Keratinocyte (primary cell): ENCODE measurements around the gene KMT5C. TPM values are rescaled to one million over a fixed set of nuclear protein-coding genes. Genes with fewer than 3 reads are reported as not detected.

Experiments used
- DNase-seq: peaks from one replicate; pipeline ENCODE4 v3.0.0-alpha.2; 2011; ENCODE audit warnings: low read depth, missing footprints, low spot score
- FAIRE-seq: peaks from 2 replicates; lab custom pipeline; 2011; peaks lifted over from hg19 to GRCh38; lab: Jason Lieb, UNC
- H2AFZ ChIP-seq: 2 replicates; pipeline ENCODE4 v1.6.0; 2012; ENCODE audit warnings: low read length, control low read depth, inconsistent platforms; ENCODE audit not compliant: control insufficient read depth
- H3K27ac ChIP-seq: 2 replicates; pipeline ENCODE4 v1.5.1; 2011; ENCODE audit warnings: low read length; ENCODE audit not compliant: control insufficient read depth, insufficient read depth
- H3K27me3 ChIP-seq: 3 replicates; pipeline ENCODE4 v1.6.0; 2011; ENCODE audit warnings: low read length; ENCODE audit not compliant: control insufficient read depth, insufficient read depth; ENCODE audit errors: extremely low read depth
- H3K36me3 ChIP-seq, 2 experiments: 2 replicates in 1 of 2; 3 replicates in 1 of 2; pipeline ENCODE4 v1.5.1; 2011; ENCODE audit warnings: low read length in 2 of 2, mild to moderate bottlenecking in 1 of 2; ENCODE audit not compliant: control insufficient read depth in 2 of 2, insufficient read depth in 2 of 2; ENCODE audit errors: extremely low read depth in 1 of 2
- H3K4me1 ChIP-seq: 3 replicates; pipeline ENCODE4 v1.5.1; 2011; ENCODE audit warnings: low read length; ENCODE audit not compliant: control insufficient read depth, insufficient read depth; ENCODE audit errors: extremely low read depth
- H3K4me2 ChIP-seq: 3 replicates; pipeline ENCODE4 v1.6.0; 2011; ENCODE audit warnings: low read depth, low read length; ENCODE audit not compliant: control insufficient read depth, insufficient read depth; ENCODE audit errors: extremely low read depth
- H3K4me3 ChIP-seq, 3 experiments: fragments of 200-600 bp in 1 of 3; sonication (generic) in 1 of 3; 2 replicates in 2 of 3; 3 replicates in 1 of 3; pipeline ENCODE4 v1.5.1; 2011 to 2016; ENCODE audit warnings: low read length in 3 of 3, mild to moderate bottlenecking in 3 of 3, control low read depth in 2 of 3, inconsistent platforms in 1 of 3, low read depth in 1 of 3, mixed read lengths in 1 of 3, mixed run types in 1 of 3, moderate library complexity in 1 of 3; ENCODE audit not compliant: control insufficient read depth in 2 of 3, insufficient read depth in 2 of 3; ENCODE audit errors: extremely low read depth in 1 of 3
- H3K79me2 ChIP-seq: 2 replicates; pipeline ENCODE4 v1.6.0; 2012; ENCODE audit warnings: low read length; ENCODE audit not compliant: control insufficient read depth, insufficient read depth
- H3K9ac ChIP-seq: 3 replicates; pipeline ENCODE4 v1.6.0; 2011; ENCODE audit warnings: low read length; ENCODE audit not compliant: control insufficient read depth, insufficient read depth; ENCODE audit errors: extremely low read depth
- H3K9me1 ChIP-seq: 3 replicates; pipeline ENCODE4 v1.6.0; 2011; ENCODE audit warnings: low read length; ENCODE audit not compliant: control insufficient read depth, insufficient read depth; ENCODE audit errors: extremely low read depth
- H3K9me3 ChIP-seq: 2 replicates; pipeline ENCODE4 v1.5.1; 2012; ENCODE audit warnings: low read depth, low read length; ENCODE audit not compliant: control insufficient read depth
- H4K20me1 ChIP-seq: 3 replicates; pipeline ENCODE4 v1.6.0; 2011; ENCODE audit warnings: low read length; ENCODE audit not compliant: control insufficient read depth, insufficient read depth; ENCODE audit errors: extremely low read depth
- CTCF ChIP-seq, 3 experiments: IDR thresholded peaks in 1 of 3; conservative IDR thresholded peaks in 1 of 3; optimal IDR thresholded peaks in 1 of 3; 2 replicates in 2 of 3; 3 replicates in 1 of 3; pipeline versions ENCODE3 to v1.5.1; 2011; ENCODE audit warnings: low read length in 3 of 3, mild to moderate bottlenecking in 3 of 3, moderate library complexity in 2 of 3, control low read depth in 1 of 3, inconsistent platforms in 1 of 3; ENCODE audit not compliant: insufficient read depth in 2 of 3; ENCODE audit errors: extremely low read depth in 1 of 3
- EZH2 ChIP-seq: IDR thresholded peaks from one replicate; pipeline ENCODE4 v1.6.1; 2012; ENCODE audit warnings: inconsistent platforms, mild to moderate bottlenecking, low read length, moderate library complexity
- dilution Hi-C: fragments of 300-500 bp; cut with MboI; formaldehyde crosslinking; loops from one replicate; pipeline ENCODE4 v1.7.0; 2020; ENCODE audit warnings: low sequenced_read_pairs; ENCODE audit not compliant: extremely low pct_ligation_motif_present
- polyA plus RNA-seq, 5 experiments: library from polyadenylated mRNA; depleted of rRNA in 3 of 5; stranded (reverse) in 3 of 5; stranded (forward) in 1 of 5; unstranded in 1 of 5; fragments of >200 nt; gene quantifications; 1 replicate in 1 of 5; 2 replicates in 3 of 5; 3 replicates in 1 of 5; pipeline versions ENCODE4 v1.2.1 to v1.2.3, GENCODE V29; 2011 to 2012; ENCODE audit warnings: missing spikeins in 2 of 5, low read depth in 1 of 5, low replicate concordance in 1 of 5

Gene KMT5C
- polyA plus RNA-seq, 1 donor (not counting 4 experiments of a cell fraction or from before 2014, with no cell fraction given), result 4.3 TPM

- DNase-seq, result no peak
- no peak for FAIRE-seq
- no peak overlapping the region for H3K27ac ChIP-seq
- peaks cover 21% of the 10 kb centered on the region for H3K4me1 ChIP-seq
- H3K9ac ChIP-seq, result no peak overlapping the region
- no peak overlapping the region for H2AFZ ChIP-seq
- H3K9me1 ChIP-seq, result peaks cover 12% of the 10 kb centered on the region
- H3K27me3 ChIP-seq, result no peaks in the 10 kb centered on the region
- peaks cover 31% of the 10 kb centered on the region for H3K79me2 ChIP-seq
- no peaks in the 10 kb centered on the region for H3K9me3 ChIP-seq
- no peak overlapping the region for H3K4me2 ChIP-seq
- H4K20me1 ChIP-seq, result peaks cover 36% of the 10 kb centered on the region
- no peak overlapping the region for H3K4me3 ChIP-seq
- dilution Hi-C loops, result no loop called here
- TF ChIP-seq CTCF (optimal IDR thresholded peaks at IDR 0.05 in 1 of 3, IDR thresholded peaks at IDR 0.05 in 1 of 3, conservative IDR thresholded peaks at IDR 0.05 in 1 of 3; ENCODE audit: extremely low read depth in 1 of 3, insufficient read depth in 2 of 3, low read length in 3 of 3) (no peak), EZH2 (no peak)
- peaks cover 23 to 32% of the 10 kb centered on the region in 2 experiments for H3K36me3 ChIP-seq
Measured at GRCh38 chr19:55391702-55392615, 52.3 kb downstream of the KMT5C start.

GRCh38 chr19:55392820-55393761 is 53.4 kb downstream of the KMT5C start:
- DNase-seq (no peak), FAIRE-seq (no peak)
- peaks cover 19% of the 10 kb centered on the region for H3K79me2 ChIP-seq
- no peaks in the 10 kb centered on the region for H3K9me3 ChIP-seq
- peaks cover 6% of the 10 kb centered on the region for H3K9me1 ChIP-seq
- no peak overlapping the region for H3K4me2 ChIP-seq
- no peak overlapping the region for H2AFZ ChIP-seq
- dilution Hi-C loops, result no loop called here
- H3K4me3 ChIP-seq, result no peak overlapping the region
- peaks cover 12 to 24% of the 10 kb centered on the region in 2 experiments for H3K36me3 ChIP-seq
- H3K4me1 ChIP-seq, result peaks cover 10% of the 10 kb centered on the region
- no peak overlapping the region for H3K27ac ChIP-seq
- TF ChIP-seq CTCF (optimal IDR thresholded peaks at IDR 0.05 in 1 of 3, IDR thresholded peaks at IDR 0.05 in 1 of 3, conservative IDR thresholded peaks at IDR 0.05 in 1 of 3; ENCODE audit: extremely low read depth in 1 of 3, insufficient read depth in 2 of 3, low read length in 3 of 3), result no peak
- H3K9ac ChIP-seq, result no peak overlapping the region
- H3K27me3 ChIP-seq, result no peaks in the 10 kb centered on the region
- peaks cover 25% of the 10 kb centered on the region for H4K20me1 ChIP-seq

Other genes with a start within 250 kb of the KMT5C start
- 22.9 to 41.2 TPM (median 24.7 TPM) in 3 replicates for gene PPP1R12C, start 222.2 kb upstream of the KMT5C start, polyA plus RNA-seq
- 89.7 to 113 TPM (median 99.6 TPM) in 3 replicates for gene TNNT1, start 190.7 kb upstream of the KMT5C start, polyA plus RNA-seq
- 2.2 to 4.1 TPM (median 3.3 TPM) in 3 replicates for gene TNNI3, start 182.1 kb upstream of the KMT5C start, polyA plus RNA-seq
- gene DNAAF3, start 173.3 kb upstream of the KMT5C start, polyA plus RNA-seq, result 8.5 to 14.3 TPM (median 12.9 TPM) in 3 replicates
- gene SYT5, start 159.6 kb upstream of the KMT5C start, polyA plus RNA-seq, result 0.05 to 0.39 TPM (median 0.33 TPM) in 3 replicates
- 0.06 to 0.17 TPM (median 0.09 TPM) in 3 replicates for gene PTPRH, start 130.4 kb upstream of the KMT5C start, polyA plus RNA-seq
- gene TMEM86B, start 111.1 kb upstream of the KMT5C start, polyA plus RNA-seq, result 0.60 to 0.88 TPM (median 0.68 TPM) in 3 replicates
- 26.7 to 49.7 TPM (median 27.5 TPM) in 3 replicates for gene PPP6R1, start 80.9 kb upstream of the KMT5C start, polyA plus RNA-seq
- gene HSPBP1, start 59.8 kb upstream of the KMT5C start, polyA plus RNA-seq, result 20.2 to 26.7 TPM (median 24.7 TPM) in 3 replicates
- gene BRSK1, start 55.9 kb upstream of the KMT5C start, polyA plus RNA-seq, result 0.46 to 1.1 TPM (median 0.98 TPM) in 3 replicates
- not detected in 3 replicates for gene TMEM150B, start 14.5 kb upstream of the KMT5C start, polyA plus RNA-seq
- 1.4 to 6.5 TPM (median 1.7 TPM) in 3 replicates for gene COX6B2, start 14.8 kb downstream of the KMT5C start, polyA plus RNA-seq
- gene GARIN5B, start 23.4 kb downstream of the KMT5C start, polyA plus RNA-seq, result not detected in 3 replicates
- 1.6 to 5.1 TPM (median 2.2 TPM) in 3 replicates for gene IL11, start 30.6 kb downstream of the KMT5C start, polyA plus RNA-seq
- 0.19 TPM in 1 of 3 replicates, not detected in the others for gene TMEM190, start 37.0 kb downstream of the KMT5C start, polyA plus RNA-seq
- gene TMEM238, start 44.4 kb downstream of the KMT5C start, polyA plus RNA-seq, result 0.23 to 0.31 TPM (median 0.24 TPM) in 3 replicates
- gene RPL28, start 46.1 kb downstream of the KMT5C start, polyA plus RNA-seq, result 282 to 1,011 TPM (median 432 TPM) in 3 replicates
- 22.1 to 42.3 TPM (median 31.8 TPM) in 3 replicates for gene UBE2S, start 67.9 kb downstream of the KMT5C start, polyA plus RNA-seq
- gene SHISA7, start 103.4 kb downstream of the KMT5C start, polyA plus RNA-seq, result not detected in 3 replicates
- 24.5 to 37.7 TPM (median 34.7 TPM) in 3 replicates for gene ISOC2, start 121.8 kb downstream of the KMT5C start, polyA plus RNA-seq
- gene C19orf85, start 124.9 kb downstream of the KMT5C start, polyA plus RNA-seq, result not detected in 3 replicates
- 0.22 to 1.5 TPM (median 0.39 TPM) in 3 replicates for gene ZNF628, start 136.7 kb downstream of the KMT5C start, polyA plus RNA-seq
- gene NAT14, start 145.3 kb downstream of the KMT5C start, polyA plus RNA-seq, result 11.0 to 12.5 TPM (median 11.9 TPM) in 3 replicates
- not detected in 3 replicates for gene SSC5D, start 148.6 kb downstream of the KMT5C start, polyA plus RNA-seq
- not detected in 3 replicates for gene SBK2, start 197.3 kb downstream of the KMT5C start, polyA plus RNA-seq
- not detected in 3 replicates for gene SBK3, start 205.7 kb downstream of the KMT5C start, polyA plus RNA-seq
- gene ZNF579, start 241.0 kb downstream of the KMT5C start, polyA plus RNA-seq, result 1.5 to 4.3 TPM (median 2.4 TPM) in 3 replicates